ENCODE results near the gene CDT1.

DNA sequence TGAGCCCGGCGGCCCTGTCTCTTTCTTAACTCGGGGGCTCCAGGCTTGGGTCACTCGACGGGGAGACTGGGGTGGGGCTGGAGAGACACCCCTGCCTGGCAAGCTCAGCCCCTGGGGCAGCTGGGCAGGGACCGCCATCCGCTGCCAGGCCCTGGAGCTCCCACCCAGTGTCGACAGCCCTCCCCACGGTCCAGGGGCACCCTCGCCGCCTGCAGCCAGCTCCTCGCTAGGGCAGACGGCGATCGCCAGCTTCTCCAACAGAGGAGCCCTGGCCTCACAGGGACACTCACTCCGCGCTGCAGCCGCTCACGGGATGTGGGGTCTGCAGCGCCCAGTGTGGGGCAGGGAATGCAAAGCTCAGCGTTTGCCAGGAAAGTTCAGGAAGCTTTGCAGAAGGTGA, 24.1 kb downstream of the CDT1 start:
- TF ChIP-seq EZH2phosphoT487 (IDR thresholded peaks at IDR 0.05; ENCODE audit: insufficient read depth, low read depth) (no peak), EZH2 (IDR thresholded peaks at IDR 0.05; ENCODE audit: insufficient read depth, poor library complexity, severe bottlenecking) (no peak)
